Keratinocyte (primary cell): Measurements from ENCODE around the gene CA12.

Experiments
- EZH2 ChIP-seq: IDR thresholded peaks from one replicate; pipeline ENCODE4 v1.6.1; 2012; ENCODE audit warnings: inconsistent platforms, mild to moderate bottlenecking, low read length, moderate library complexity
- TF ChIP-seq, protein P1 (sequence below), 3 experiments: IDR thresholded peaks in 1 of 3; conservative IDR thresholded peaks in 1 of 3; optimal IDR thresholded peaks in 1 of 3; 2 replicates in 2 of 3; 3 replicates in 1 of 3; pipeline versions ENCODE3 to v1.5.1; 2011; ENCODE audit warnings: low read length in 3 of 3, mild to moderate bottlenecking in 3 of 3, moderate library complexity in 2 of 3, control low read depth in 1 of 3, inconsistent platforms in 1 of 3; ENCODE audit not compliant: insufficient read depth in 2 of 3; ENCODE audit errors: extremely low read depth in 1 of 3

- TF ChIP-seq, protein P1, sequence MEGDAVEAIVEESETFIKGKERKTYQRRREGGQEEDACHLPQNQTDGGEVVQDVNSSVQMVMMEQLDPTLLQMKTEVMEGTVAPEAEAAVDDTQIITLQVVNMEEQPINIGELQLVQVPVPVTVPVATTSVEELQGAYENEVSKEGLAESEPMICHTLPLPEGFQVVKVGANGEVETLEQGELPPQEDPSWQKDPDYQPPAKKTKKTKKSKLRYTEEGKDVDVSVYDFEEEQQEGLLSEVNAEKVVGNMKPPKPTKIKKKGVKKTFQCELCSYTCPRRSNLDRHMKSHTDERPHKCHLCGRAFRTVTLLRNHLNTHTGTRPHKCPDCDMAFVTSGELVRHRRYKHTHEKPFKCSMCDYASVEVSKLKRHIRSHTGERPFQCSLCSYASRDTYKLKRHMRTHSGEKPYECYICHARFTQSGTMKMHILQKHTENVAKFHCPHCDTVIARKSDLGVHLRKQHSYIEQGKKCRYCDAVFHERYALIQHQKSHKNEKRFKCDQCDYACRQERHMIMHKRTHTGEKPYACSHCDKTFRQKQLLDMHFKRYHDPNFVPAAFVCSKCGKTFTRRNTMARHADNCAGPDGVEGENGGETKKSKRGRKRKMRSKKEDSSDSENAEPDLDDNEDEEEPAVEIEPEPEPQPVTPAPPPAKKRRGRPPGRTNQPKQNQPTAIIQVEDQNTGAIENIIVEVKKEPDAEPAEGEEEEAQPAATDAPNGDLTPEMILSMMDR (optimal IDR thresholded peaks at IDR 0.05 in 1 of 3, IDR thresholded peaks at IDR 0.05 in 1 of 3, conservative IDR thresholded peaks at IDR 0.05 in 1 of 3; ENCODE audit: extremely low read depth in 1 of 3, insufficient read depth in 2 of 3, low read length in 3 of 3), result no peak
- TF ChIP-seq EZH2, result no peak
Measured at GRCh38 chr15:63426552-63426951, 44.9 kb upstream of the CA12 start.
